NK-92 (cell line): ENCODE measurements around the gene DNAJC12.
"Not testable (repeated sequence)": the region's sequence is repeated elsewhere in the genome, so short reads cannot be mapped to it uniquely, and the experiment has no call there.

ENCODE experiments used
- DNase-seq: peaks from one replicate; lab custom pipeline; 2025; ENCODE audit not compliant: unreplicated experiment; lab: John Stamatoyannopoulos, UW

The DNAJC12 gene

DNA sequence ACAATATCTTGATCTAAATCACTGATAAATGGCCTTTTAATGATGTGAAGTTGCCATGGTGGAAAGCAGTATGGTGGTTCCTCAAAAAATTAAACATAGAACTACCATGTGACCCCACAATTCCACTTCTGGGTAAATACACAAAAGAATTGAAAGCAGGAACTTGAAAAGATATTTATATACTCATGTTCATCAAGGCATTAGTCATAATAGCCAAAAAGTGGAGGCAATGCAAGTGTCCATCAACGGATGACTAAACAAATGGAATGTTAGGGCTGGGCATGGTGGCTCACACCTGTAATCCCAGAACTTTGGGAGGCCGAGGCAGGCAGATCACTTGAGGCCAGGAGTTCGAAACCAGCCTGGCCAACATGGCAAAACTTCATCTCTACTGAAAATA is 2.0 kb upstream of the DNAJC12 start:
- no peak for DNase-seq

DNA sequence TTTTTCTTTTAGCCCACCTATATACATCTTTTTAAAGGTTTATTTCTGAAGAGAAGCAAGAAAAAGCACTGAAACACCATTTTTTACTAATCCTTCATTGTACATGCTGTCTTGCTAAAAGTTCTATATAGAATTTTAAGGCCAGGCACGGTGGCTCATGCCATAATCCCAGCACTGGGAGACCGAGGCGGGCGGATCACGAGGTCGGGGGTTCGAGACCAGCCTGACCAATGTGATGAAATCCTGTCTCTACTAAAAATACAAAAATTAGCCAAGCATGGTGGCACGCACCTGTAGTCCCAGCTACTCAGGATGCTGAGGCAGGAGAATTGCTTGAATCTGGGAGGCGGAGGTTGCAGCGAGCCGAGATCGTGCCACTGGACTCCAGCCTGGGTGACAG is 1.5 kb upstream of the DNAJC12 start:
- not testable (repeated sequence) for DNase-seq

DNA sequence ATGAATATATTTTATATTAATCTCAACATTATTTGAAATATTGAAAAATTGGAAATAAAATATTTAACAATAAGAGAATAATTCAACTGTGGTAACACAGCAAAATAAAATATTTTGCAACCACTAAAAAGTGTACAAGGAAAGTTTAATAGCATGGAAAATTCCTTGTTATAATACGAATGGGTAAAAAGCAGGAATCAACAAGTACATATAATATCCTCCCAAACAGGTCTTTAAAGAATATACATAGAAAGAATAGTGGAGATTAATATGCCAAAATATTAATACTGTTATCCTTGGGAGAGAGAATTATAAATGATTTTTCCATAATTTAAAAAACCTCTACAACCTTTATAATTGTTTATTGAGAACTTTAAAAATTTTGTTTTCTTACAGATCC is 1.0 kb downstream of the DNAJC12 start:
- no peak for DNase-seq

DNA sequence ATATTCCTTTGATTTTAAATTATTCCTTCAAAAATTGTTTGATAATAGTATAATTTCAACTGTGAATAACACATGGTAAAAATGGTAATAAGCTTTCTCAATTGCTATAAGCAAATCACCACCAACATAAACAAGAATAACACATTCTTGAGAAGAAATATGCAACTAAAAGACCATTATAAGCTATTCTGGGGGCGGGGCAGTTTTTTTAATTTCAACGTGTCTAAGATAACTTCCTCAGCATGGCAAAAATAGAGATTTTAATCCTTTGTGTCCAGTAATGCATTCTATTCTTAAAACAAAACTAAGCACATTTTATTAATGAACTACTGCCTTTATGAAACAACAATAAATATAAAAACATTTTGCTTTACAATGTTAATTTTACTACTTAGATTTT is 1.5 kb downstream of the DNAJC12 start:
- DNase-seq = no peak

DNA sequence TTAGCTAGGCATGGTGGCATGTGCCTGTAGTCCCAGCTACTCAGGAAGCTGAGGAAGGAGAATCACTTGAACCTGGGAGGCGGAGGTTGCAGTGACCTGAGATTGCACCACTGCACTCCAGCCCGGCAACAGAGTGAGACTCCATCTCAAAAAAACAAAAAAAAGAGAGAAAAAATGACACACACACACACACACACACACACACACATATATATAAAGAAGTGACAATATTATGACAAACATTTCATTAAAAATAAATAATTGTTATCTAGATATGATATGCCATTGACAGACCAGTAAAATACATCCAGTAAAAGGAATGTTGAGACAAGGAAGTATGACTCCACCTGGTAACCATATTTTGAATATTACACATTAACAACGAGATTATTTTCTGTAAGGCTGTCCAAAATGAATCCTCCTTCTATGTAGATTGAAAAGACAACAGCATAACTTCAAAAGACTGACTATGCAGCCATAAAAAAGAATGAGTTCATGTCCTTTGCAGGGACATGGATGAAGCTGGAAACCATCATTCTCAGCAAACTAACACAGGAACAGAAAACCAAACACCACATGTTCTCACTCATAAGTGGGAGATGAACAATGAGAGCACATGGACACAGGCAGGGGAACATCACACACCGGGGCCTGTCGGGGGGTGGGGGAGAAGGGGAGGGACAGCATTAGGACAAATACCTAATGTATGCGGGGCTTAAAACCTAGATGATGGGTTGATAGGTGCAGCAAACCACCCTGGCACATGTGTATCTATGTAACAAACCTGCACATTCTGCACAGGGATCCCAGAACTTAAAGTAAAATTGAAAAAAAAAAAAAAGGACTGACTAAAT is 2.2 kb downstream of the DNAJC12 start:
- not testable (repeated sequence) for DNase-seq

DNA sequence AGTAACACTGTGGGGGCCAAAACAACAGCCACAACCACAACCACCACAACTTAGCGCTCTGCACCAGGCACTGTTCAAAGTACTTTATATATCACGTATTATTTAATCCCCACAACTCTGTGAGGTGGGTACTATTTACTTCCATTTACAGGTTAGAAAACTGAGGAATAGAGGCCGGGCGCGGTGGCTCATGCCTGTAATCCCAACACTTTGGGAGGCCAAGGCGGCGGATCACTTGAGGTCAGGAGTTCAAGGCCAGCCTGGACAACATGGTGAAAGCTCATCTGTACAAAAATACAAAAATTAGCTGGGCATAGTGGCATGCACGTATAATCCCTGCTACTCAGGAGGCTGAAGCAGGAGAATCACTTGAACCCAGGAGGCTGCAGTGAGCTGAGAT is 3.6 kb downstream of the DNAJC12 start:
- DNase-seq = no peak

DNA sequence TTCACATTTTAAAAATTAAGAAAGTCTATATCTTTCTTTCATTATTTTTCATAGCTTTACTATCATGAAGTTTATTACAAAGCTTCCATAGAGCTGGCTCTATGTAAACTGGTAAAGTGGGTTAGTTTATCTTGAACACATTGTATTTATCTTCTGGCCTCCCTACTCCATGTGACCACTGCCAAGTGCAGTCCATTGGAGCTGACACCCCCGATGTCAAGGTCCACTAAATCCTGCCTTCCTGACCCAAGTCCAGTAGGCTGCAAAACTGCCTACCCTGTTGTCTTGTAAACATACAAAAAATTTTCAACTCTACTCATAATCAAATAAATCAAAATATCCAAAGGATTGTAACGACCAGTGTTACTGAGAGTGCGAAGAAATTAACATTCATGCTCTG is 10.2 kb downstream of the DNAJC12 start:
- DNase-seq = no peak

DNA sequence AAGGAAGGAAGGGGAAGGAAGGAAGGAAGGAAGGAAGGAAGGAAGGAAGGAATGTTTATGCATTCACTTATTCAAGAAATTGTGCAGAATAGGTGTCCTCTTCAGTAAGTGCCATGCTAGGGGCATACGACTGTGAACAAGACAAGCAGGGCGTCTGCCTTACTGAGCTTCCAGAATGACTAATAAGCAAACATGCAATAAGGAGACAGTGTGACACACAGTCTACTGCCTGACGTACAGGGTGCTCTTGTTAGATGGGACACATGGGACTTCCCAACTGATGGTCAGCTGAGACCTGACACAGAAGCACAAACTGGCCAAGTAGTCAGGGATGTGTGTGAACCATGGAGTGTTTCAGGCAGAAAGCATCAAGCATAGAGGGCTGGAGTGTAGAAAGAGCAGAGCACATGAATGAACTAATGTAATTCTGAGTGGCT is 18.2 kb downstream of the DNAJC12 start:
- no peak for DNase-seq

DNA sequence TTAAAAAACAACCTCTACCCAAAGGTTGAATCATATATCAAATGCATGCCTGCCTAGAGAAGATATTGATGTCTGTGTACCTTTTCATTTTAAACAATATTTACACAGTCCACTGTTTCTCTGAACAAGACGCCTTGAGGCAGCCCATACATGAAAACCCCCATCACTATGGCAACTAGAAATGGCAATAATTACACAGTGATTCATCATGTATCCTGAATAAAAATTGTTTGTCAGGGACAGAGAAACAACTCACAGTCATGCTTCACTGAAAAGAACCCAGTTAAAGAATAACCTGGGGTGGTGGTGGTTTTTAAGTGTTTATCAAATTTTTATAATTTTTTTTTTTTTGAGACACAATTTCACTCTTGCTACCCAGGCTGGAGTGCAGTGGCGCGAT is 19.7 kb downstream of the DNAJC12 start:
- DNase-seq = no peak

DNA sequence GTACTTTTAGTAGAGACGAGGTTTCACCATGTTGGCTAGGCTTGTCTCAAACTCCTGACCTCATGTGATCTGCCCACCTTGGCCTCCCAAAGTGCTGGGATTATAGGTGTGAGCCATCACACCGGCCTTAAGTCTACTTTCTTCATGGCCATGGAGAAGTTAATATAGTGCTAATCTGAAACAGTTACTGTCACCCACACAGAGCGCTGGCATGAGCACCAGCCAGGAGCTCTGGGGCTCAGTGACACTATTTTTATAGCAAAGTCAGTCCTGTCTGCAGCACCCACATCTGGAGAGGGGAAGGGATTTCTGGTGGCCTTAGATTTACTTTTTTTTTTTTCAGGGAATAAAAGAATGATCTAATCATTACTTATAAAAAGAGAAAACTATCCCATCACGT is 21.3 kb downstream of the DNAJC12 start:
- DNase-seq = no peak

DNA sequence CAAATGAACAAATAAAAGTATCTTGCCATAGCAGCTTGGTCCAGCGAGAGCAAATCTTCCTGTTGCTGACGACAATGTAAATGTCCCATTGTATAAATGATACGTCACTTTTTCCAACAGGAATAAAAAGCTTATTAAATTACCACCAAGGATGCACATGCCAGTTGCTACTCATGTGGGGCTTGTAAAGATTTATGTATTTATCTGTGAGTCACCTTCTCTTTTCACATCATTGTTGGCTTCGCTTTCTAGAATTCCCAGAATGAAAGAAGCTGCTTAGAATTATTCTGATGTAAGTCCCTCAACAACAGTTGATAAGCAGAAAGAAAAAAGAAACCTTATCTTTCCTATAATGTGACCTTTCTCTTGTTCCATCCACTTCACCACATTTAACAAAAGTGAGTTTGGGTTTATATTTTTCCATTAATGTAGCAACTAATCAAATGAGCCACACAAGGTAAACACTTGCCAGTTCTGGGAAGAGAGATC is 22.4 kb downstream of the DNAJC12 start:
- no peak for DNase-seq

DNA sequence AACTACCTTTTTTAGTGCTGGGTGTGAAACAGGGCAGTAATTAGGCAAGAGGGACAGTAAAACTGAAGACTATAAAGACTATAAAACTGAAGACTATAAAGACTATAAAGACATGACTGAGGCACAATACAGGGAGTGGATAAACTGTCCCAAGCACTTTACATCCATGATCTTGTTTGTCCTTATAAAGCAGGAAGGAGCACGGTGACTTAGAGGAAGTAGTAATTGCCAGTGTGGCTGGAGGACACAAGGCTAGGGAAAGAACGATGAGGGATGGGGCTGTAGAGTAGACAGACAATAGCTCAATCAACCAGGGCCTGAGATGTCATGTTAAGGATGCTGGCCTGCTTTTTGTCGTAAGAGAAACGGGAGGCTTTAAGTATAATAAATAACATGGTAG is 26.0 kb downstream of the DNAJC12 start:
- DNase-seq = no peak

DNA sequence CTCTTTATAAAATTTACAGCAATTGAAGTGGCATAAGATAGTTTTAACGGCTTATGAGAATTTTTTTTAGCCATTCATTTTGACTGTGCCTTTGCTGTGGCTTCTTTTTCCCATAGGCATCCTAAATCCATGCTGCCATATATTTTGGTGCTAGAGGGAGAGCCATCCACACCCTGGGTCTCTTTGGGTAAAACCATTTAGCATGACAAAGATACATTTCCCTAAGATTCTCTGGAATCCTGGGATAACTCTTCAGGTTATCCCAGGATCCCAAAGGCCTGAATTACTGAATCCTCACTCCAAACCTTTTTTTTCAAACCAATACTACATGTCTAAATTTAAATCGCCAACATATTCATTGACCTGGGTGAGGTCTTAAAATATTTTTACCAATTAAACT is 28.9 kb downstream of the DNAJC12 start:
- DNase-seq = no peak

DNA sequence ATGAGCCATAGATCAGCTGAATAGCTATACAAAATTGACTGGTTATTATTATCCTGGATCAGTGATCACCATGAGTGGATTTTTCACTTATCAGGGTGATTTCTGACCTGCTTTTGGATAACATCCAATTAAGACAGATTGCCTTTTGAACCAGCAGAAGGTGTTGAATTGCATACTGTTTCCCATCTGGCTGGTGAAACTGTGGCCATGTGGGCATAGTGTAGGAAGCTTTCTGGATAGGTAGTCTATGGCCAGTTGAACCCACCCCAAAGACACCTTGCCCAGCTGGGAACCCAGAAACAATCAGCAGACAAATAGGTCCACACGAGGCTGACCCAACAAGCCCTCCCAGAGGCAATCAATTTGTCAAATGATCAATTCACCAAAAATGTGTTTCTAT is 29.3 kb downstream of the DNAJC12 start:
- no peak for DNase-seq

DNA sequence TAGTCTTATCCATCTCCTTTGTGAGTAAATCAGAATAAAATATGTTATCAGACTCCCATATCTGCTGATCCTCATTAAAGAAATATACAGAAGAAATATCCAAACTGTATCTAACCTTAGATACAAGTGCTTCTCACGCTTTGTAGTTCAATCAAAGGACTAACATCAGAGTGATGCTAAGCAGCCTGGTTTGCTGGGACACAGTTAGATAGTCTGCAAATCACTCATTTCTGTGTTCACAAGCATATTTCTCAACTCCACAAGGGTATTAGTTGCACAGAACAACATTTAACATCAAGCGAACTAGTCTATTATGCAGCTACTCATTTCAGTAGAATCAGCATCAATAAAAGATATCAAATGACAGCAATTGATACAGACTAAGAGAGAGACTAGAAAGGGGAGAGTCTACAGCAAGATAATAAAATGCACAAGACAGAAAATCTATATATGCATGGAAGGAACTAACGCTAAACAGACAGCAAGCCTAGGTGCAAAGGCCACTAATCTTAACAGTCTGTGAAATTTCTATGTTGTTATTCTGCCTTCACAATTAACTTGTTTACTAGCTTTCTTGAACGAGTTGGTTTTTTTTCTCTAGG is 30.0 kb downstream of the DNAJC12 start:
- no peak for DNase-seq

DNA sequence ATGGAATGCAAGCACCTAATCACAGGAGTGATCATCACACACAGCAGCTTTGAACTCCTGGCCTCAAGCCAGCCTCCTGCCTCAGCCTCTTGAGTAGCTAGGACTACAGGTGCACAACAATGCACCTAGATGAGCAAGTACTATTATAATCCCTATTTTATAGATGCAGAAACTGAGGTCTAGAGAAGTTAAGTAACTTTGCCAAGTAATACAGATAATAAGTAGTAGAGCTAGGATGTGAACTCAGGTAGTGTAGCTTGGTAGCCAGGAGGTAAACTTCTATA is 33.7 kb downstream of the DNAJC12 start:
- no peak for DNase-seq

DNA sequence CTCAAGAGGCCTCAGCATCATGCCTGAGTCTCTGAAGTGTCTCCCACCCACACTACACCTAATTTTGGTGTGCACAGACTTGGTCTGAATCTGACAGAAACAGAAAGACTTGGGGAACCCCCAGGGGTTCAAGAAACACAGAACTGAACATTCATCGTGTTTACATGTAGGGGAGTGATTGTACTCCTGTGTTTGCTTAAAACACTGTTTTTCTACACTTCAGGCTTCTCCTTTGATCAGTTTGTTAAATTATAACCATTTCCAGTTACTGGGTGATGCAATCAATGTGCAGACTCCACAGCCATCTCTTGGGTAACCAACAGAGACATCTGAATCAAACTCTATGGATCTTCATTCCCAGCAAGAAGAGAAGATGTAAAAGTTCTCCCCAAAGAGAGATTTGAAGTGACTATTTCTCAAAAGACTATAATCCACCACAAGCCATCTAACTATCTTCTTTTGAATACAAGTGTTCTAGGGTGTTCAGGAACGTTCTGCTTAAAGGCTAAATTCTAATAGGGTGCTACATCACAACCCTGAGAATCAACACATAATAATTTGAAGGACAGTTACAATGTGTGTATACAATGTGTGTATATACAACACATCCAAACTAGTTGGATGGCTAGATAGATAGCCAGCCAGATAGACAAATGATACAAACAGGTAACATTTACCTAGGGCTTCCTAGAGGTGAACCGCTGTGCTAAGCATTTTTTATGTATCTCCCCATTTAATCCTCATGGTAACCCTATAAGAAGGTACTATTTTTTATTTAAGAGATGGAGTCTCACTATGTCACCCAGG is 34.2 kb downstream of the DNAJC12 start:
- DNase-seq = no peak

DNA sequence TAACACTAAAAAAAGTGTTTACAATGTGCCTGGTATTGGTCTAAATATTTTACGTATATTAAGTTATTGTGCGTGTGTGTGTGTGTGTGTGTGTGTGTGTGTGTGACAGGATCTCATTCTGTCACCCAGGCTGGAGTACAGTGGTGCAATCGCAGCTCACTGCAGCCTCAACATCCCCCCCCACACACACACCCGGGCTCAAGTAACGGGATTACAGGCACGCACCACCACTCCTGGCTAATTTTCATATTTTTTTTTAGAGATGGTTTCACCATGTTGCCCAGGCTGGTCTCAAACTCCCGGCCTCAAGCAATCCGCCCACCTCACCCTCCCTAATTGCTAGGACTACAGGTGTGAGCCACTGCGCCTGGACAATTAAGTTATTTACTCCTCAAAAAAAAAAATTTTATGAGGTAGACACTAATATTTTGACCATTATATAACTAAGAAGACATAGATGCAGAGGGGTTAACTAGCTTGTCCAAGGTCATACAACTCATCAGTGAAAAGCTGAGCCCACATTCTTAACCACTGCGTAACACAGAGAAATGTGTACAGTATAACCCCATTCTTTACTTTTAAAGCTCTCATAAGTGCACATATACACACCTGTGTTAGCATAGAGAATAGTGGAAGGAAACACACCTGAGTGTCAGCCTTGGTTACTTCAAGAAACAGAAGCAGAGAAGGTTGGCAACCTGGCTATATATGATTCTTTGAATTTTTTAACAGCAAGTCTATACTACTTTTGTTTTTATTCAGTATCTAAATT is 35.0 kb downstream of the DNAJC12 start:
- no peak for DNase-seq

DNA sequence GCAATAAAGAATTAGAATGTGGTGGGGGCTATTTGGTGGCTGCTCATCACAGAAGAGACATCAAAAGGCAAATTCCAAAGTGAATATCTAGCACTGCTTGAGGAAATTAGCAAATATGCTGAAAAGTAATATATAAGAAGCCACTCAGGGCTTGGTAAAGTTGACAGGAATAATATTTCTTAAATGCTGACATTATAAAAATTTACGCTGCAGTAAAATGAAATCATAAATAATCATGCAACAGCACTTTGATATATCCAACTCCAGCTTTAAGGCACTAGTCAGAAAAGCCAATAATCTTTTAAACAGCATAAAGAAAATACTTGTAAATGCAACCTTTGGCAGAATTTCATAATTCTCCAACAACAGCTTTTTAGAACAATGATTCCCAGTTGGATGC is 36.9 kb downstream of the DNAJC12 start:
- DNase-seq = no peak

DNA sequence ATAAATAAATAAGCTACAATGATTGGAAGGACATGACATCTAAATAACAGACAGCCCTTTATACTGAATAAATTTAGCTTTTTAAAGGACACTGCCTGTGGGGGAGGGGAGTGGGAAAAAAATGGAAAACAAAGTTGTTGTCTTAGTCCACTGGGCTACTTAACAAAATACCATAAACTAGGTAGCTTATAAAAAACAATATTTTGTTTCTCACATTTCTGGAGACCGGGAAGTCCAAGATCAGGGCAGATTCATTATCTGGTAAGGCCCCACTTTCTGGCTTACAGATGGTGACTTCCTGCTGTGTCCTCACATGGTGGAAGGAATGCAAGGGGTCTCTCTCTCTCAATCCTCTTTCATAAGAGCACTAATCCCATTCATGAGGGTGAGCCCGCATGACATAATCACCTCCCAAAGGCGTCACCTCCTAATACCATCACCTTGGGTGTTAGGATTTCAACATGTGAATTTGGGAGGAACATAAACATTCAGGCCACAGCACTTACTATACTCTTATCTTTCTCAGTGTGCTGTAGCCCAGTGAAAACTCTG is 43.0 kb downstream of the DNAJC12 start:
- DNase-seq = no peak

DNA sequence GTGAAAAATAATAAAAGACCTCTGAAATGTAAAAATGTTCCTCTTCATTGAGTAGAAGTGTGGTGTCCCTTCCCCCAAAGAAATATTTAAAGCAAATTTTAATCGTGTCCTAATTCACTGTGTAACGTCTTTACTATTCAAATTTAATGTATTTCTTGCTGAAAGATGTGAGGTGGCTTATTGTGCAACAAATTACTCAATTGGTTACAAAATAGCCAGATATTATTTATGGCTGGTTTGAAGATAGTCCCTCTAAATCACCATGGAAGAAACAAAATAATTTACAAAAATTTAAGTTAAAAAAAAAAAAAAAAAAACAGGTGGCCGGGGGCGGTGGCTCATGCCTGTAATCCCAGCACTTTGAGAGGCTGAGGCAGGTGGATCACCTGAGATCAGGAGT is 43.7 kb downstream of the DNAJC12 start:
- no peak for DNase-seq
